IMR-90 (cell line): ENCODE data around the gene EEF1AKMT2.

ENCODE experiments used
- BHLHE40 ChIP-seq: fragments of 150-350 bp; IDR thresholded peaks from 2 replicates; pipeline ENCODE4 v1.6.1; 2016; ENCODE audit warnings: mild to moderate bottlenecking, low read depth, low read length
- CEBPB ChIP-seq: IDR thresholded peaks from 2 replicates; pipeline ENCODE4 v1.6.1; 2012; ENCODE audit warnings: low read depth, low read length, improper control_type of control experiment
- FOS ChIP-seq: fragments of 150-350 bp; IDR thresholded peaks from 2 replicates; pipeline ENCODE4 v1.6.1; 2016; ENCODE audit warnings: low read depth, low read length
- MAFK ChIP-seq: IDR thresholded peaks from 2 replicates; pipeline ENCODE4 v1.6.1; 2012; ENCODE audit warnings: low read depth, low read length, improper control_type of control experiment
- MAZ ChIP-seq: IDR thresholded peaks from 2 replicates; pipeline ENCODE4 v1.6.1; 2012; ENCODE audit warnings: low read depth, mild to moderate bottlenecking, low read length, improper control_type of control experiment, moderate library complexity, borderline replicate concordance
- MXI1 ChIP-seq: IDR thresholded peaks from 2 replicates; pipeline ENCODE4 v1.6.1; 2012; ENCODE audit warnings: low read depth, mild to moderate bottlenecking, low read length, moderate library complexity, borderline replicate concordance
- POLR2A ChIP-seq: IDR thresholded peaks from 2 replicates; pipeline ENCODE4 v1.6.1; 2012; ENCODE audit warnings: mild to moderate bottlenecking, low read depth, low read length
- RAD21 ChIP-seq: IDR thresholded peaks from 2 replicates; pipeline ENCODE4 v1.6.1; 2012; ENCODE audit warnings: low read length, improper control_type of control experiment
- RFX5 ChIP-seq: IDR thresholded peaks from 2 replicates; pipeline ENCODE4 v1.8.0; 2012; ENCODE audit warnings: low read depth, mild to moderate bottlenecking, low read length, moderate library complexity
- TF ChIP-seq, protein P1 (sequence below): conservative IDR thresholded peaks from 2 replicates; pipeline ENCODE4 v1.5.1; 2012; ENCODE audit warnings: mild to moderate bottlenecking, low read depth, low read length, improper control_type of control experiment
- TF ChIP-seq, protein P2 (sequence below): fragments of 150-350 bp; IDR thresholded peaks from 2 replicates; pipeline ENCODE4 v1.6.1; 2016; ENCODE audit warnings: low read depth, mild to moderate bottlenecking, low read length, moderate library complexity, borderline replicate concordance
- TF ChIP-seq, protein P3 (sequence below): fragments of 150-350 bp; IDR thresholded peaks from 2 replicates; pipeline ENCODE4 v1.6.1; 2017; ENCODE audit warnings: mild to moderate bottlenecking, antibody characterized with exemption, low read length, low read depth

DNA sequence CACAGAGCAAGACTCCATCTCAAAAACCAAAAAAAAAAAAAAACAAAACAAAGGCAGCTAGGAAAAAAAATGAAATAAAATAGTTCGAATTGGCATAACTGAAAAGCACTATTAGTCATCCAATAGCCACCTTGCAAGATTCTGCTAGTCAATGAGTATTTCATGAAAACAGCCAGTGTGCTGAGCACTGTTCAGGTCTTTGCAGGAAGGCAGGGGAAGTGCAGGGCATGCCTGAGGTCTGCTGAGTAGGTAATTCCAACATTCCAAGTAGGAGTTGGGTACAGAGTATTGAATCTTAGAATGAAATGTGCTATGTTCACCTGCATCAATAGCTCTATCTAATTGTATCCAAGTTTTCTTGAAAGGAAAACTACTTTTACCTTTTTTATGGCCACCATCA, 32.8 kb upstream of the EEF1AKMT2 start:
- TF ChIP-seq, protein P1, sequence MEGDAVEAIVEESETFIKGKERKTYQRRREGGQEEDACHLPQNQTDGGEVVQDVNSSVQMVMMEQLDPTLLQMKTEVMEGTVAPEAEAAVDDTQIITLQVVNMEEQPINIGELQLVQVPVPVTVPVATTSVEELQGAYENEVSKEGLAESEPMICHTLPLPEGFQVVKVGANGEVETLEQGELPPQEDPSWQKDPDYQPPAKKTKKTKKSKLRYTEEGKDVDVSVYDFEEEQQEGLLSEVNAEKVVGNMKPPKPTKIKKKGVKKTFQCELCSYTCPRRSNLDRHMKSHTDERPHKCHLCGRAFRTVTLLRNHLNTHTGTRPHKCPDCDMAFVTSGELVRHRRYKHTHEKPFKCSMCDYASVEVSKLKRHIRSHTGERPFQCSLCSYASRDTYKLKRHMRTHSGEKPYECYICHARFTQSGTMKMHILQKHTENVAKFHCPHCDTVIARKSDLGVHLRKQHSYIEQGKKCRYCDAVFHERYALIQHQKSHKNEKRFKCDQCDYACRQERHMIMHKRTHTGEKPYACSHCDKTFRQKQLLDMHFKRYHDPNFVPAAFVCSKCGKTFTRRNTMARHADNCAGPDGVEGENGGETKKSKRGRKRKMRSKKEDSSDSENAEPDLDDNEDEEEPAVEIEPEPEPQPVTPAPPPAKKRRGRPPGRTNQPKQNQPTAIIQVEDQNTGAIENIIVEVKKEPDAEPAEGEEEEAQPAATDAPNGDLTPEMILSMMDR, result no peak
- TF ChIP-seq, protein P2, sequence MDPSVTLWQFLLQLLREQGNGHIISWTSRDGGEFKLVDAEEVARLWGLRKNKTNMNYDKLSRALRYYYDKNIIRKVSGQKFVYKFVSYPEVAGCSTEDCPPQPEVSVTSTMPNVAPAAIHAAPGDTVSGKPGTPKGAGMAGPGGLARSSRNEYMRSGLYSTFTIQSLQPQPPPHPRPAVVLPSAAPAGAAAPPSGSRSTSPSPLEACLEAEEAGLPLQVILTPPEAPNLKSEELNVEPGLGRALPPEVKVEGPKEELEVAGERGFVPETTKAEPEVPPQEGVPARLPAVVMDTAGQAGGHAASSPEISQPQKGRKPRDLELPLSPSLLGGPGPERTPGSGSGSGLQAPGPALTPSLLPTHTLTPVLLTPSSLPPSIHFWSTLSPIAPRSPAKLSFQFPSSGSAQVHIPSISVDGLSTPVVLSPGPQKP, result no peak
- no peak for TF ChIP-seq RAD21
- TF ChIP-seq FOS, result no peak
- no peak for TF ChIP-seq MXI1
- TF ChIP-seq, protein P3, sequence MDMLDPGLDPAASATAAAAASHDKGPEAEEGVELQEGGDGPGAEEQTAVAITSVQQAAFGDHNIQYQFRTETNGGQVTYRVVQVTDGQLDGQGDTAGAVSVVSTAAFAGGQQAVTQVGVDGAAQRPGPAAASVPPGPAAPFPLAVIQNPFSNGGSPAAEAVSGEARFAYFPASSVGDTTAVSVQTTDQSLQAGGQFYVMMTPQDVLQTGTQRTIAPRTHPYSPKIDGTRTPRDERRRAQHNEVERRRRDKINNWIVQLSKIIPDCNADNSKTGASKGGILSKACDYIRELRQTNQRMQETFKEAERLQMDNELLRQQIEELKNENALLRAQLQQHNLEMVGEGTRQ, result no peak
- TF ChIP-seq BHLHE40, result no peak
- TF ChIP-seq POLR2A, result no peak
- TF ChIP-seq MAFK, result no peak
- no peak for TF ChIP-seq RFX5
- no peak for TF ChIP-seq CEBPB
- TF ChIP-seq MAZ, result no peak
